Measurements from ENCODE around the gene LRRK2.

LRRK2 gene

GRCh38 chr12:40254455-40255085, 29.8 kb downstream of the LRRK2 start:
- TF ChIP-seq, protein P1, sequence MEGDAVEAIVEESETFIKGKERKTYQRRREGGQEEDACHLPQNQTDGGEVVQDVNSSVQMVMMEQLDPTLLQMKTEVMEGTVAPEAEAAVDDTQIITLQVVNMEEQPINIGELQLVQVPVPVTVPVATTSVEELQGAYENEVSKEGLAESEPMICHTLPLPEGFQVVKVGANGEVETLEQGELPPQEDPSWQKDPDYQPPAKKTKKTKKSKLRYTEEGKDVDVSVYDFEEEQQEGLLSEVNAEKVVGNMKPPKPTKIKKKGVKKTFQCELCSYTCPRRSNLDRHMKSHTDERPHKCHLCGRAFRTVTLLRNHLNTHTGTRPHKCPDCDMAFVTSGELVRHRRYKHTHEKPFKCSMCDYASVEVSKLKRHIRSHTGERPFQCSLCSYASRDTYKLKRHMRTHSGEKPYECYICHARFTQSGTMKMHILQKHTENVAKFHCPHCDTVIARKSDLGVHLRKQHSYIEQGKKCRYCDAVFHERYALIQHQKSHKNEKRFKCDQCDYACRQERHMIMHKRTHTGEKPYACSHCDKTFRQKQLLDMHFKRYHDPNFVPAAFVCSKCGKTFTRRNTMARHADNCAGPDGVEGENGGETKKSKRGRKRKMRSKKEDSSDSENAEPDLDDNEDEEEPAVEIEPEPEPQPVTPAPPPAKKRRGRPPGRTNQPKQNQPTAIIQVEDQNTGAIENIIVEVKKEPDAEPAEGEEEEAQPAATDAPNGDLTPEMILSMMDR (conservative IDR thresholded peaks at IDR 0.05) = no peak
- no peak overlapping the region for H3K27ac ChIP-seq

DNA sequence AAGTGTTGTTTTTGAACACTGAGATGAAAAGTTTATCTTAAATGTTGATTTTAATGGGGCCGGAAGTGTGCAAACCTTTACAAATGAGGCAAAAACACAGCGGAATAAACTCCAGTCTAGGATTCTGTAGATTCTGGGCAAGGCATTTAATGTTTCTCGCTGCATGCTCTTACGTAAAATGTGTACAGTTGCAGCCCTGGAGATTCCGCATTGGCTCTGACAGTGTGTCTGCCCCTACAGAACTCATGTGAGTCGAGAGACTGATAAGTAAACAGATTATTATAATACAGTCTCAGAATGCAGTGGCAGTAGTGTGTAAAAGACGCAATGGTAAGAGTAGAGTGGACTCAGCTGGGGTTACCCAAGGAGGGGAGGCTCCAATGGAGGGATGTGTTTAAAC, 33.6 kb downstream of the LRRK2 start:
- no peak overlapping the region for H3K27ac ChIP-seq
- TF ChIP-seq, protein P1 (conservative IDR thresholded peaks at IDR 0.05) = no peak

DNA sequence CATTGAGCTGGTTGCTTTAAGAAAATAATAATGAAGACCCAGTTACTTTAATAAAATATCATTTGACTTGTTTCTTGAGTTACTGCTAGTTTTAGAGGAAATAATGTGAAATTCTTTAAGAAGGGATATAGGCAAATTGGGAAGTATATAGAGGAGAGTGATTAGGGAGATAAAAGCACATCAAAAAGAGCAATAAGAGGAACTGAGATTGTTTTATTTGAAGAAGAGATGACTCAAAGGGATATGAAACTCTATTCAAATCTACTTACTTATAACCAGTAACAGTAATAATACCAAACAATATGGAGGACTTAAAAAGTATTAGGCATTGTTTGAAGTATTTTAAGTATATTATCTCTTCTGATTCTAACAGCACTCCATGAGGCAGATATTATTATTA, 37.1 kb downstream of the LRRK2 start:
- no peak overlapping the region for H3K27ac ChIP-seq
- TF ChIP-seq, protein P1 (conservative IDR thresholded peaks at IDR 0.05) = no peak

GRCh38 chr12:40262657-40263056, 37.9 kb downstream of the LRRK2 start:
- TF ChIP-seq, protein P1 (conservative IDR thresholded peaks at IDR 0.05) = no peak
- no peak overlapping the region for H3K27ac ChIP-seq

- no peak overlapping the region for H3K27ac ChIP-seq
- TF ChIP-seq, protein P1 (conservative IDR thresholded peaks at IDR 0.05) = no peak
Observed at GRCh38 chr12:40263616-40264409, 39.0 kb downstream of the LRRK2 start.

- H3K27ac ChIP-seq = no peak overlapping the region
- TF ChIP-seq, protein P1 (conservative IDR thresholded peaks at IDR 0.05) = no peak
Observed at GRCh38 chr12:40271981-40272664, 47.3 kb downstream of the LRRK2 start.

DNA sequence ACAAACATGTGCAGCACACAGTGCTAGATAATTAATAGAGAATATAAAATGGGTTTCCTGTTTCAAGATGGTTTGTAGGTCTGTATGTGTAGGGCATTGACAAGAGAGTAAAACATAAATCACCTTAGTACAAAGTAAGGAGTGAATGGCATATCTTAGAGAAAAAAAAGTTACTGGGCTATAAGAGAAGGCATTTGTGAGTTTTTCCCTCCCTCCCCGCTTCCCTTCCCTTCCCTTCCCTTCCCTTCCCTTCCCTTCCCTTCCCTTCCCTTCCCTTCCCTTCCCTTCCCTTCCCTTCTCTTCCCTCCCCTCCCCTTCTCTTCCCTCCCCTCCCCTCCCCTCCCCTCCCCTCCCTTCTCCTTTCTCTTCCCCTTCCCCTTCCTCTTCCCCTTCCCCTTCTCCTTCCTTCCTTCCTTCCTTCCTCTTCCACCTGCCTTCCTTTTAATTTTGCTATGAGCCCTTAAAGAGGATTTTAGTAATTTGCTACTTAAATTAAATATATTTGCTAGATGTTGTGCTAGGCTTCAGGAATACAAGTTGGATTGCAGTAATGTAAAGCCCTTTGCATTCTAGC, 57.1 kb downstream of the LRRK2 start:
- TF ChIP-seq, protein P1 (conservative IDR thresholded peaks at IDR 0.05) = no peak
- H3K27ac ChIP-seq = no peak overlapping the region

Data from VCaP (cell line).